AG09309 (cell line): ENCODE measurements around the gene KIFAP3.
"Not testable (repeated sequence)": the region's sequence is repeated elsewhere in the genome, so short reads cannot be mapped to it uniquely, and the experiment has no call there.

Experiments used
- DNase-seq: peaks from one replicate; pipeline ENCODE4 v3.0.0-alpha.2; 2010; ENCODE audit warnings: low read depth
- H3K4me3 ChIP-seq: 2 replicates; pipeline ENCODE4 v1.5.1; 2011; ENCODE audit warnings: mild to moderate bottlenecking, low read depth, low read length, moderate library complexity; ENCODE audit not compliant: control insufficient read depth
- CTCF ChIP-seq: IDR thresholded peaks from 2 replicates; pipeline ENCODE4 v1.5.1; 2011; ENCODE audit warnings: mild to moderate bottlenecking, low read depth, low read length, inconsistent platforms; ENCODE audit not compliant: insufficient read depth, control insufficient read depth; ENCODE audit errors: missing control alignments

KIFAP3 gene

GRCh38 chr1:169872906-169873305, 201.6 kb downstream of the KIFAP3 start:
- DNase-seq = no peak
- TF ChIP-seq CTCF = no peak

GRCh38 chr1:169871988-169872387, 202.5 kb downstream of the KIFAP3 start:
- not testable (repeated sequence) for DNase-seq, H3K4me3 ChIP-seq

More at GRCh38 chr1:169872906-169873305, 201.6 kb downstream of the KIFAP3 start:
- no peak overlapping the region for H3K4me3 ChIP-seq
